H1 (cell line): ENCODE data around the gene FHDC1.

Source experiments
- ASH2L ChIP-seq: fragments of 200-600, 300-600 bp; sonication (generic); IDR thresholded peaks from one replicate; pipeline ENCODE4 v1.7.1; 2017; ENCODE audit warnings: low read length
- CTCF ChIP-seq, 3 experiments: IDR thresholded peaks; 1 replicate in 2 of 3; 2 replicates in 1 of 3; pipeline versions ENCODE4 v1.5.1 to v1.6.1; 2011; ENCODE audit warnings: low read length in 3 of 3, mild to moderate bottlenecking in 3 of 3, inconsistent platforms in 2 of 3, low read depth in 1 of 3, moderate library complexity in 1 of 3; ENCODE audit not compliant: insufficient read depth in 1 of 3; ENCODE audit errors: control extremely low read depth in 1 of 3
- TAF1 ChIP-seq: IDR thresholded peaks from 2 replicates; pipeline ENCODE4 v1.6.1; 2011; ENCODE audit warnings: mild to moderate bottlenecking, low read depth, low read length
- TCF12 ChIP-seq: IDR thresholded peaks from 2 replicates; pipeline ENCODE4 v1.6.1; 2011; ENCODE audit warnings: low read depth, mild to moderate bottlenecking, low read length
- TEAD4 ChIP-seq: IDR thresholded peaks from 2 replicates; pipeline ENCODE4 v1.6.1; 2012; ENCODE audit warnings: low read depth, low read length, inconsistent platforms, mixed read lengths
- YY1 ChIP-seq: IDR thresholded peaks from 2 replicates; pipeline ENCODE4 v1.6.1; 2011; ENCODE audit warnings: low read depth, mild to moderate bottlenecking, low read length

GRCh38 chr4:152999346-153000075, 63.4 kb downstream of the FHDC1 start:
- TF ChIP-seq TCF12 = no peak
- no peak for TF ChIP-seq YY1
- no peak for TF ChIP-seq TAF1
- no peak for TF ChIP-seq ASH2L
- no peak for TF ChIP-seq TEAD4
- TF ChIP-seq CTCF (IDR thresholded peaks at IDR 0.05; ENCODE audit: control extremely low read depth in 1 of 3, insufficient read depth in 1 of 3, low read depth in 1 of 3, low read length in 3 of 3) = no peak
